Upper lobe of right lung (tissue), 1 donor: ENCODE data around the gene ADAMTS12. TPM values are rescaled to one million over a fixed set of nuclear protein-coding genes. Genes with fewer than 3 reads are reported as not detected.

Experiments
- ATAC-seq: fragments of 200-7000 bp; cut with Tn5 transposase; one replicate; pipeline ENCODE4 v1.9.1; 2020; ENCODE audit warnings: mild to moderate bottlenecking, moderate library complexity
- DNase-seq: peaks from one replicate; pipeline ENCODE4 v3.0.0-alpha.2; 2020
- H3K27ac ChIP-seq: fragments of 200-600 bp; one replicate; pipeline ENCODE4 v1.8.0; 2022
- H3K27me3 ChIP-seq: fragments of 200-600 bp; one replicate; pipeline ENCODE4 v1.8.0; 2022; ENCODE audit warnings: mild to moderate bottlenecking
- H3K36me3 ChIP-seq: fragments of 200-600 bp; one replicate; pipeline ENCODE4 v1.8.0; 2022
- H3K4me1 ChIP-seq: fragments of 200-600 bp; one replicate; pipeline ENCODE4 v1.8.0; 2022
- H3K4me3 ChIP-seq: fragments of 200-600 bp; one replicate; pipeline ENCODE4 v1.8.0; 2022; ENCODE audit warnings: mild to moderate bottlenecking
- H3K9me3 ChIP-seq: fragments of 200-600 bp; one replicate; pipeline ENCODE4 v1.8.0; 2022
- CTCF ChIP-seq: fragments of 200-600 bp; IDR thresholded peaks from one replicate; pipeline ENCODE4 v1.8.0; 2022; ENCODE audit warnings: antibody characterized with exemption
- intact Hi-C: fragments of 100-400 bp; cut with DNase I; formaldehyde crosslinking; loops from one replicate; pipeline ENCODE4 v1.11.0; 2022
- total RNA-seq: library from RNA; stranded (reverse); fragmentation: NEBNext Ultra II Directional; extraction: Animal tissue kit (Norgen Biotek cat#: 25700); gene quantifications from one replicate; pipeline ENCODE4 v1.2.1, GENCODE V29; 2021
- donor health status: DM: no; HTN: yes; CAD: no; lungs with severe emphysema.

Gene ADAMTS12
- total RNA-seq, 1 donor from 2014 or later = 11.2 TPM

DNA sequence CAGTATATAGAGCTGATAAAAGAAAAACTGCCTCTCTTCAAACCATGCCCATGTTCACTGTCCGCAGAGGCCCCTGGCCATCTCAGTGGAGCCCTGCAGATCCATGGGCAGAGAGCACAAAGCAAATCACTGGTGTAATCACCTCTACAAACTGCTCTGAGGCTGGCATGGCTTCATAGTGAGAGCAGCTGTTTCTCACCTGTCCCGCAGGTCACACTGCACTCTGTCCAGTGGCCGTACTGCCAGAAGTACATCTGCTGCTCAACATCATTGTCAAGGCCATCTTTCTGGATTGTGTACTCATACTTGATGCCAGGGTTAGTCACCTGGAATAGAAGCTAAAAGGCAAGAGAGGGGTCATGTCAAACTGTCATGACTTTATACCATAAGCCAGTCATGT is 277.8 kb downstream of the ADAMTS12 start:
- no peak for TF ChIP-seq CTCF
- Histone ChIP-seq H3K27me3 (no peaks in the 10 kb centered on the region), H3K9me3 (no peaks in the 10 kb centered on the region), H3K36me3 (no peaks in the 10 kb centered on the region), H3K4me1 (no peaks in the 10 kb centered on the region), H3K27ac (no peak overlapping the region), H3K4me3 (no peak overlapping the region)
- intact Hi-C loops = no loop called here
- ATAC-seq = no peak
- no peak for DNase-seq

DNA sequence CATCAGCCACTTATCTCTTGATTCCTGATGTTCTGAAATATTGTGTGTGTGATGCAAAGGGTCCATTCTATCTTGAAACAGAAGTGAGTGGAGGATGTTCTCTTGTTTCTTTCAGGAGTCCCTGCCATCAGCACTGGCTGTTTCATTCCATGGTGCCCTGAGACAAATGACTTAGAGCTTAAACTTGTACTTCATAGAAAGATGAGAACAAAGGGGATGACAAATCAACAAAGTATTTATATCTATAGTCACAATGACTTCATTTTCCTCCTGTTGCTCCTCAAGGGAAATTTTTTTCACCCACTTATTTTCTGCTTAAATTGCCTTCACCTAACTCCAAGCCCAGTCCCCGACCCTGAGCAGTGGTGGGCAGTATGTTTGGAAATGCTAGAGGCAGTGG is 279.4 kb downstream of the ADAMTS12 start:
- Histone ChIP-seq H3K9me3 (no peaks in the 10 kb centered on the region), H3K4me1 (no peaks in the 10 kb centered on the region), H3K27ac (no peak overlapping the region), H3K4me3 (no peak overlapping the region), H3K27me3 (no peaks in the 10 kb centered on the region), H3K36me3 (no peaks in the 10 kb centered on the region)
- ATAC-seq = no peak
- no peak for TF ChIP-seq CTCF
- DNase-seq = no peak
- intact Hi-C loops = no loop called here

GRCh38 chr5:33611877-33612276 is 279.9 kb downstream of the ADAMTS12 start:
- Histone ChIP-seq H3K27me3 (no peaks in the 10 kb centered on the region), H3K36me3 (no peaks in the 10 kb centered on the region), H3K9me3 (no peaks in the 10 kb centered on the region), H3K4me1 (no peaks in the 10 kb centered on the region), H3K27ac (no peak overlapping the region), H3K4me3 (no peak overlapping the region)
- ATAC-seq = no peak
- TF ChIP-seq CTCF = no peak
- intact Hi-C loops = no loop called here
- DNase-seq = no peak

DNA sequence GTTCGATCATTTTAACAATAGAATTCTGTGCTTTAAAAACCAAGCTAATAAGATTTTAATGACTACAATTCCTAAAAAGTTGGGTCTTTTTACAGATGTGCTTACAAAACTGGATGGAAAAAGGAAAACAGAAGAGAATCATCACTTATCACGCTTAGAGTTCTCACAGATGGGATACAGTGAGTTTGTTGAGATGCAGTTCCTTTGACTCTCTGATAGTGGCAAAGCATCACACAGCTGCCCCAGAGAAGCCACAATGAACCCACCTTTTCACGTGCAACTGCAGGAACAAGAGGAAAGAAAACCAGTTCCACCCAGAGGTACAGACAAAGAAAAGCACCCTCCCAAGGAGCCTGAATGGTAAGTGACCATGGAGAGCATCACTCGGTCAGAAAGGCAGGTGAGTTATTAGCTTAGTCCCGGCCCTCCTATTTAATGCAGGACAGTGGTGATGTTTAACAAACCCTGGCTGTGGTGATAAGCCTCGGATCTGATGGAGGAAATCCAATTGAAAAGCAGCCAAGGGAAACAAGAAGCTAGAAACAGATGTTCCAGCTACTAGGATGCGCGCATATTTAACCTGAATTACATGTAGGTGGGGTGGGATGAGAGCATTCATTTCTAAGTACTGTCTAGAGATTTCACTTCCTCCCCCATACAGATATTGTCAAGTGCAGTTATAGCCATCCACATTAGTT is 283.3 kb downstream of the ADAMTS12 start:
- Histone ChIP-seq H3K27me3 (no peaks in the 10 kb centered on the region), H3K36me3 (no peaks in the 10 kb centered on the region), H3K4me1 (no peaks in the 10 kb centered on the region), H3K4me3 (no peak overlapping the region), H3K27ac (no peak overlapping the region), H3K9me3 (no peaks in the 10 kb centered on the region)
- DNase-seq (no peak), ATAC-seq (no peak)
- no peak for TF ChIP-seq CTCF
- intact Hi-C loops = no loop called here

DNA sequence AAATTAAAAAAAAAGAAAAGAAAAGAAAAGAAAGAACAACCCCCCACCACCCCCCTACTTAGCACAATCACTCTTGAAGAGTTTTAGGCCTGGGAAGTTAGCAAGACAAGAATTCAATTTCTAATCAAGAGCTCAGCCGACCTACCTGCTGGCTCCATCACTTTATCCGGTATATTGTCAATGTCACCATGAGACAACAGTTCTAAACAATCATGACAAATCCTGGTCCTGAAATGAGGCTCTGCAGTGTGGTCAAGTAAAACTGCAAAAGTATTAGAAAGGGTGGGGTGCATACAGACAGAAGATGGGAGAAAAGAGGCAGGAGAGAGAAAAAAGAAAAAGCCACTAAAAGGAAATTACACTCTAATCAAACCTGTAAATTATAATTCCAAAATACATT is 287.3 kb downstream of the ADAMTS12 start:
- ATAC-seq (no peak), DNase-seq (no peak)
- Histone ChIP-seq H3K9me3 (no peaks in the 10 kb centered on the region), H3K4me3 (no peak overlapping the region), H3K4me1 (no peaks in the 10 kb centered on the region), H3K36me3 (no peaks in the 10 kb centered on the region), H3K27me3 (no peaks in the 10 kb centered on the region), H3K27ac (no peak overlapping the region)
- intact Hi-C loops = no loop called here
- no peak for TF ChIP-seq CTCF

DNA sequence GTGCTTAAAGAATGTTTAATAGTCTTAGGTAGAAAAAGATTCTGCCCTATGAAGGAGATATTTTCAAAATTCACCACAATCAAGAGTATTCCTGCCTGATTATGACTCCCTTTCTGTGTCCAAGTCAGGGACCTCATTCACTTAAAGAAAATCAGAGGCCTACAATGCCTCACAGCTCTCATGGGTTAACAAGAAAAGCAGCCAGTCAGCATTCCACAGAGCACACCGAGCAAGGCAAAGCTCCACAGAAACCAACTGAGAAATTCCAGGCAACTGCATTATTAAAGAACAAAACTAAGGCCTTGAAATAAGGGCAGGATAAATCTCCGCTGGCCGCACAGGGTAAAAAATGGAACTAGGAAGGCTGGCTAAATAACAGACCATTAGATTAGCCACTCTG is 289.9 kb downstream of the ADAMTS12 start:
- no peaks in the 10 kb centered on the region for H3K36me3 ChIP-seq
- no peak overlapping the region for H3K27ac ChIP-seq
- TF ChIP-seq CTCF = no peak
- H3K9me3 ChIP-seq = no peaks in the 10 kb centered on the region
- no peak overlapping the region for H3K4me3 ChIP-seq
- no peaks in the 10 kb centered on the region for H3K4me1 ChIP-seq
- DNase-seq (no peak), ATAC-seq (no peak)
- H3K27me3 ChIP-seq = no peaks in the 10 kb centered on the region
- intact Hi-C loops = no loop called here
